A549 (cell line): ENCODE results near the gene UNC5C. TPM values are rescaled to one million over a fixed set of nuclear protein-coding genes. Genes with fewer than 3 reads are reported as not detected.

Experiments used
- ATAC-seq, 2 experiments: fragments of 200-7000 bp in 1 of 2; fragments of >200 bp in 1 of 2; cut with Nextera tagmentation in 1 of 2; cut with Tn5 transposase in 1 of 2; 3 replicates each; pipeline versions ENCODE4 v1.8.0 to v1.9.1; 2018 to 2020; ENCODE audit warnings: mild to moderate bottlenecking in 1 of 2, moderate library complexity in 1 of 2
- CTCF ChIA-PET: fragments of 300-600 bp; sonication (Branson Sonifier 250); formaldehyde crosslinking; extraction: SDS; loops from one replicate; lab custom pipeline; 2021; ENCODE audit warnings: antibody characterized with exemption, inconsistent platforms; lab: Yijun Ruan, JAX
- POLR2A ChIA-PET: fragments of 350-600 bp; formaldehyde crosslinking; extraction: SDS; loops from one replicate; lab custom pipeline; 2021; ENCODE audit warnings: antibody characterized with exemption, inconsistent platforms; lab: Yijun Ruan, JAX
- DNase-seq, 2 experiments: peaks; one replicate each; pipeline versions ENCODE4 v3.0.0 to v3.0.0-alpha.2; 2011 to 2016; ENCODE audit warnings: low read depth in 1 of 2, low spot score in 1 of 2
- FAIRE-seq: peaks from 2 replicates; lab custom pipeline; 2011; peaks lifted over from hg19 to GRCh38; lab: Jason Lieb, UNC
- H3K27ac ChIP-seq, 2 experiments: fragments of >200 bp; sonication (Bioruptor Twin); formaldehyde crosslinking; 3 replicates each; pipeline ENCODE4 v1.5.1; 2016 to 2017
- H3K4me1 ChIP-seq: fragments of >200 bp; sonication (Bioruptor Twin); formaldehyde crosslinking; 3 replicates; pipeline ENCODE4 v1.6.1; 2016
- H3K4me2 ChIP-seq: fragments of >200 bp; sonication (Bioruptor Twin); formaldehyde crosslinking; 3 replicates; pipeline ENCODE4 v1.6.1; 2016
- H3K4me3 ChIP-seq: fragments of >200 bp; sonication (Bioruptor Twin); formaldehyde crosslinking; 3 replicates; pipeline ENCODE4 v1.5.1; 2016
- H3K9me3 ChIP-seq: fragments of >200 bp; sonication (Bioruptor Twin); formaldehyde crosslinking; 3 replicates; pipeline ENCODE4 v1.6.1; 2016
- ATOH8 ChIP-seq: fragments of 250-450 bp; sonication (Bioruptor Pico); IDR thresholded peaks from 2 replicates; pipeline ENCODE4 v1.5.0; 2020; ENCODE audit warnings: low read depth, mild to moderate bottlenecking, moderate library complexity
- CBX2 ChIP-seq: fragments of 200-600 bp; sonication (generic); IDR thresholded peaks from 2 replicates; pipeline ENCODE4 v1.6.1; 2016; ENCODE audit warnings: low read depth, mild to moderate bottlenecking, borderline replicate concordance
- CHD4 ChIP-seq: fragments of 200-600 bp; sonication (generic); IDR thresholded peaks from 2 replicates; pipeline ENCODE4 v1.6.1; 2016; ENCODE audit warnings: antibody characterized with exemption, mild to moderate bottlenecking, borderline replicate concordance
- CTCF ChIP-seq: fragments of >200 bp; sonication (Bioruptor Twin); formaldehyde crosslinking; IDR thresholded peaks from 3 replicates; pipeline ENCODE4 v1.5.1; 2016
- E2F6 ChIP-seq: IDR thresholded peaks from 2 replicates; pipeline ENCODE4 v1.6.1; 2012; ENCODE audit warnings: low read depth, borderline replicate concordance
- EP300 ChIP-seq, 2 experiments: fragments of >200 bp; sonication (Bioruptor Twin); formaldehyde crosslinking; IDR thresholded peaks; 2 replicates in 1 of 2; 3 replicates in 1 of 2; pipeline ENCODE4 v1.6.1; 2016 to 2017
- FOSB ChIP-seq: fragments of 250-450 bp; sonication (Bioruptor Pico); IDR thresholded peaks from 2 replicates; pipeline ENCODE4 v1.5.0; 2020; ENCODE audit warnings: mild to moderate bottlenecking, moderate library complexity
- FOSL2 ChIP-seq, 2 experiments: fragments of 450-650 bp in 1 of 2; fragments of >200 bp in 1 of 2; sonication (Bioruptor Twin) in 1 of 2; formaldehyde crosslinking; IDR thresholded peaks; 2 replicates each; pipeline versions ENCODE4 v1.5.0 to v1.6.1; 2016 to 2020; ENCODE audit warnings: mild to moderate bottlenecking in 1 of 2, moderate library complexity in 1 of 2
- GATA3 ChIP-seq: IDR thresholded peaks from 2 replicates; pipeline ENCODE4 v1.6.1; 2012; ENCODE audit warnings: borderline replicate concordance
- HOXA7 ChIP-seq: fragments of 250-450 bp; sonication (Bioruptor Pico); IDR thresholded peaks from 2 replicates; pipeline ENCODE4 v1.5.0; 2020; ENCODE audit warnings: mild to moderate bottlenecking, moderate library complexity
- HOXB13 ChIP-seq: fragments of 250-450 bp; sonication (Bioruptor Pico); IDR thresholded peaks from 2 replicates; pipeline ENCODE4 v1.5.0; 2020; ENCODE audit warnings: low read depth, mild to moderate bottlenecking, moderate library complexity
- HOXB5 ChIP-seq: fragments of 250-450 bp; sonication (Bioruptor Pico); IDR thresholded peaks from 2 replicates; pipeline ENCODE4 v1.5.0; 2020; ENCODE audit warnings: mild to moderate bottlenecking, moderate library complexity
- JUNB ChIP-seq: fragments of >200 bp; sonication (Bioruptor Twin); formaldehyde crosslinking; IDR thresholded peaks from 2 replicates; pipeline ENCODE4 v1.6.1; 2016
- MAFK ChIP-seq: fragments of 450-650 bp; IDR thresholded peaks from 2 replicates; pipeline ENCODE4 v1.6.1; 2014; ENCODE audit not compliant: partially characterized antibody
- MAX ChIP-seq: IDR thresholded peaks from 2 replicates; pipeline ENCODE4 v1.6.1; 2012
- MYC ChIP-seq: IDR thresholded peaks from 2 replicates; pipeline ENCODE4 v1.6.1; 2012; ENCODE audit warnings: mild to moderate bottlenecking, inconsistent platforms, low read length, improper control_type of control experiment, borderline replicate concordance
- NFE2L2 ChIP-seq: fragments of 150-350 bp; conservative IDR thresholded peaks from 2 replicates; pipeline ENCODE4 v1.6.1; 2014; ENCODE audit warnings: low read length
- NPAS2 ChIP-seq: fragments of 250-450 bp; sonication (Bioruptor Pico); IDR thresholded peaks from 2 replicates; pipeline ENCODE4 v1.8.0; 2022; ENCODE audit warnings: mild to moderate bottlenecking, moderate library complexity, borderline replicate concordance
- POLR2AphosphoS2 ChIP-seq: conservative IDR thresholded peaks from 2 replicates; pipeline ENCODE4 v1.6.1; 2012; ENCODE audit warnings: low read length, improper control_type of control experiment, inconsistent platforms
- RAD21 ChIP-seq, 2 experiments: fragments of >200 bp in 1 of 2; sonication (Bioruptor Twin) in 1 of 2; formaldehyde crosslinking in 1 of 2; IDR thresholded peaks in 1 of 2; conservative IDR thresholded peaks in 1 of 2; 2 replicates in 1 of 2; 3 replicates in 1 of 2; pipeline ENCODE4 v1.6.1; 2012 to 2018; ENCODE audit warnings: inconsistent platforms in 1 of 2
- REST ChIP-seq: fragments of 200-600 bp; sonication (generic); IDR thresholded peaks from 2 replicates; pipeline ENCODE4 v1.6.1; 2016; ENCODE audit warnings: antibody characterized with exemption, mild to moderate bottlenecking, moderate library complexity
- RFX5 ChIP-seq: fragments of 450-650 bp; IDR thresholded peaks from 2 replicates; pipeline ENCODE4 v1.7.1; 2014; ENCODE audit warnings: antibody characterized with exemption, mild to moderate bottlenecking, moderate library complexity
- RNF2 ChIP-seq: fragments of 200-600 bp; sonication (generic); IDR thresholded peaks from 2 replicates; pipeline ENCODE4 v1.6.1; 2016; ENCODE audit warnings: low read depth, mild to moderate bottlenecking, antibody characterized with exemption, moderate library complexity, borderline replicate concordance
- TP53 ChIP-seq: fragments of 250-450 bp; sonication (Bioruptor Pico); IDR thresholded peaks from 2 replicates; pipeline ENCODE4 v1.5.0; 2021; ENCODE audit warnings: mild to moderate bottlenecking, moderate library complexity
- USF2 ChIP-seq: fragments of 450-650 bp; IDR thresholded peaks from 2 replicates; pipeline ENCODE4 v1.6.1; 2014; ENCODE audit warnings: antibody characterized with exemption
- ZFP36 ChIP-seq: fragments of 450-650 bp; IDR thresholded peaks from 2 replicates; pipeline ENCODE4 v1.6.1; 2014; ENCODE audit warnings: borderline replicate concordance; ENCODE audit not compliant: partially characterized antibody
- ZNF302 ChIP-seq: fragments of 250-450 bp; sonication (Bioruptor Pico); IDR thresholded peaks from 2 replicates; pipeline ENCODE4 v1.9.0; 2021; ENCODE audit warnings: inconsistent platforms, mild to moderate bottlenecking, moderate library complexity
- polyA plus RNA-seq, 4 experiments: library from polyadenylated mRNA; depleted of rRNA in 3 of 4; stranded (reverse); fragments of >200 nt; fragmentation: RNase III in 1 of 4; extraction: RNeasy Plus Mini Kit Qiagen cat#74134 plus additional on column Dnase treatment in 1 of 4; gene quantifications; 2 replicates in 3 of 4; 3 replicates in 1 of 4; pipeline ENCODE4 v1.2.3, GENCODE V29; 2011 to 2017

Gene UNC5C
- polyA plus RNA-seq, 2 of the 4 experiments (the other 2 are of a cell fraction), result 0.13 TPM; not detected in 1

GRCh38 chr4:95409127-95409526 lies 139.6 kb downstream of the UNC5C start:
- peaks cover 20% of the 10 kb centered on the region for H3K4me1 ChIP-seq
- no peaks in the 10 kb centered on the region for H3K9me3 ChIP-seq
- no peak for FAIRE-seq

GRCh38 chr4:95402299-95402698 lies 146.5 kb downstream of the UNC5C start:
- TF ChIP-seq MAFK, result peak; percentile 16
- no peak for TF ChIP-seq E2F6
- CTCF ChIA-PET, result interaction anchor here (0.9 kb wide), 1 partner anchor 11 kb away, joined by 4 read pairs; no protein-coding TSS in a partner anchor
- Histone ChIP-seq H3K4me1 (no peaks in the 10 kb centered on the region), H3K4me3 (no peak overlapping the region), H3K27ac (no peak overlapping the region), H3K9me3 (no peaks in the 10 kb centered on the region), H3K4me2 (no peak overlapping the region)
- ATAC-seq (no peak), FAIRE-seq (no peak), DNase-seq (no peak)
- POLR2A ChIA-PET, result no interaction called here

More at GRCh38 chr4:95409127-95409526, 139.6 kb downstream of the UNC5C start:
- peak; percentile 50 to 58; a peak in 3 of 6 replicates for ATAC-seq
- Histone ChIP-seq H3K27ac (no peak overlapping the region; a peak in 2 of 6 replicates), H3K4me3 (no peak overlapping the region), H3K4me2 (peak overlapping the region; percentile 37)
- DNase-seq, result peak in 1 of 2 experiments; percentile 9
- TF ChIP-seq ZFP36 (no peak), NPAS2 (CRISPR knock-in tag) (no peak), HOXB13 (CRISPR knock-in tag) (no peak), CBX2 (no peak), FOSB (no peak), JUNB (peak; percentile 52), GATA3 (peak; percentile 43; the same call in 1 of the 2 replicates), FOSL2 (IDR thresholded peaks at IDR 0.05) (0 out of 2 replicates have a peak, but pooled peaks have one; percentile 33), FOSL2 (CRISPR knock-in tag; IDR thresholded peaks at IDR 0.05) (0 out of 2 replicates have a peak, but pooled peaks have one; percentile 3)
- POLR2A ChIA-PET, result no interaction called here
- CTCF ChIA-PET, result no interaction called here

- Histone ChIP-seq H3K4me2 (no peak overlapping the region), H3K9me3 (no peaks in the 10 kb centered on the region), H3K27ac (no peak overlapping the region), H3K4me1 (no peaks in the 10 kb centered on the region), H3K4me3 (no peak overlapping the region)
- TF ChIP-seq MAX (no peak), USF2 (no peak), EP300 (IDR thresholded peaks at IDR 0.05) (no peak), HOXB5 (no peak), RAD21 (conservative IDR thresholded peaks at IDR 0.05 in 1 of 2, IDR thresholded peaks at IDR 0.05 in 1 of 2) (no peak), RNF2 (no peak), MYC (no peak), POLR2AphosphoS2 (no peak), TP53 (CRISPR knock-in tag) (no peak), CTCF (no peak), REST (no peak), CHD4 (no peak), FOSB (no peak), GATA3 (no peak), ATOH8 (CRISPR knock-in tag) (no peak), ZNF302 (no peak), RFX5 (no peak), NFE2L2 (no peak), HOXA7 (CRISPR knock-in tag) (no peak)
- FAIRE-seq, result no peak
- ChIA-PET POLR2A (no interaction called here), CTCF (no interaction called here)
- no peak for DNase-seq
- ATAC-seq, result no peak
Observed at GRCh38 chr4:95398217-95398616, 150.6 kb downstream of the UNC5C start.
